ENCODE results near the gene HS3ST6.
"Not testable (repeated sequence)": the region's sequence is repeated elsewhere in the genome, so short reads cannot be mapped to it uniquely, and the experiment has no call there.

HS3ST6 gene

DNA sequence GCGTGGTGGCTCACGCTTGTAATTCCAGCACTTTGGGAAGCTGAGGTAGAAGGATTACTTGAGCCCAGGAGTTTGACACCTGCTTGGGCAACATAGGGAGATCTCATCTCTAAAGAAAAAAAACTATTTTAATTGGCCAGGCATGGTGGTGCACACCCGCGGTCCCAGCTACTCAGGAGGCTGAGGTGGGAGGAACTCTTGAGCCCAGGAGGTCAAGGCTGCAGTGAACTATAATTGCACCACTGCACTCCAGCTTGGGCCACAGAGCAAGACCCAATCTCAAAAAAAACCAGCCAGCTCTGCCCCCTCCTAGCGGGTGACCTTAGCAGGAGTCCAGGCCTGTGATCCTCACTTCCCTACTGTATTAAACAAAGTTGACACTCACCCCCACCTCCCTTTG is 5.9 kb upstream of the HS3ST6 start:
- DNase-seq: no peak

- peak; percentile 17 to 40 for DNase-seq
Observed at GRCh38 chr16:1923299-1924034, 5.3 kb upstream of the HS3ST6 start.

GRCh38 chr16:1922357-1922756 is 4.1 kb upstream of the HS3ST6 start:
- DNase-seq: no peak

GRCh38 chr16:1920727-1921171 is 2.5 kb upstream of the HS3ST6 start:
- DNase-seq: peak in 1 of 2 experiments; percentile 26

DNA sequence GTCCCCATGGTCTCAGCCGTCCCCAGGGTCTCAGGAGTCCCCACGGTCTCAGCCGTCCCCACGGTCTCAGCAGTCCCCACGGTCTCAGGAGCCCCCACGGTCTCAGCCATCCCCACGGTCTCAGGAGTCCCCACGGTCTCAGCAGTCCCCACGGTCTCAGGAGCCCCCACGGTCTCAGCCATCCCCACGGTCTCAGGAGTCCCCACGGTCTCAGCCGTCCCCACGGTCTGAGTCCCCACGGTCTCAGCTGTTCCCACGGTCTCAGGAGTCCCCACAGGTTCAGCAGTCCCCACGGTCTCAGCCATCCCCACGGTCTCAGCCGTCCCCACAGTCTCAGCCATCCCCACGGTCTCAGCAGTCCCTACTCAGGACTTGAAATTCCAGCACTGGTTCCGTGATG is 1.9 kb upstream of the HS3ST6 start:
- DNase-seq: not testable (repeated sequence)

DNA sequence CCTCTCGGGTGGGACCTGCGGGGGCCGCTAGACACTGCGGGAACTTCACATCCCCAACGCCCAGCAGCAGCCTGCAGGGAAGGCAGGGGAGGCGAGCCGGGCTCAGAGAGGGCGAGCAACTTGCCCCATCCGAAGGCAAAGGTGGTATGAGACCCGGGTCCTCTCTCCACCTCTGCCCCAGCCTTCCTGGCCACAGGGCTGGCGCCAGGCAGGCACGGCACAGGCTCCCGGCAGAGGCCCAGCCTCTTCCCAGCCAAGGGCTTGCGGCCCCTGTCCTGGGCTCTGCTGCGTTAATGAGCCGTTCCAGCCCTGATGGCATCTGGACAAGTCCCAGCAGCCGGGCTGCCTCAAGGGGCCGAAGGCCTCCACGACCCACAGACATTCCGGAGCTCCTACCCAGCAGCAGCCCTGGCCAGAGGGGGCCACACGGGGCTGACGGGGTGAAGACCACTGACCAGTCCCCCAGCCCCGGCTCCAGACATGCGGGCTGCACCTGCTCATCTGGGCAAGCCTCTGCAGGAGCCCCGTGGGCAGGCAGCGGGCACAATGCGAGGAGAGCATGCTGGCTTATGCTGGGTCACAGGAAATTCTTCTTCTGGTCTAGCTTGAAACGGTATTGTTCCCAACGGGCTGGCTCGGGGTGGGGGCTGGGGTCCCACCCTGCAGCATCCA is 1.2 kb upstream of the HS3ST6 start:
- DNase-seq: no peak

DNA sequence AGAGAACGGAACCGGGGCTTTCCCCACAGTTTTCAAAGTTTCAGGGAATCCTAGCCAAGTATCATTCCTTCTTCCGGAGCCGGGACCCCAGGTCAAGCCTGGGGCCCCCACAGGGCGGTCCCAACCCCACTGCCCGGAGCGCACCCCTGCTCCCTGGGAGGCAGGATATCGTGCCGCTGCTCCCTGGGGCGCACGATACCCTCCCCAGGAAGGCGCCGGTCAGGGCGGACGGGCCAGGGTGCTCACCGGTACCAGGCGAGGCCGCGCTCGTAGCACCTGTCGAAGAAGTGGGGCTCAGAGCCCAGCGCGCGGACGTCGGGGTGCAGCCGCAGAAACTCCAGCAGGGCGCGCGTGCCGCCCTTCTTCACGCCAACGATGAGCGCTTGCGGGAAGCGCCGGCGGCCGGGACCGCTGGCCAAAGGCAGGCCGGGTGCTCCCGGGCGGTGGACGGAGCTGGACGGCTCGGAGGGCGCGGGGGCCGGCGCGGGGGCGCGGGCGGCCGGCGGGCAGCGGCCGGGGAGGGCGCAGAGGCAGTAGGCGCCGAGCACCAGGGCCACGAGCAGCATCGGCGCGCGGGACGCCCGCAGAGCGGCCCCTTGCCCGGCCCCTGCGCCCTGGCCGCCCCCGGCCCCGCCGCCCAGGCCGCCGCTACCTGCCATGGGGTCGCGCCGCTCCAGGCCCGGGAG is 407 bp downstream of the HS3ST6 start:
- DNase-seq: no peak

DNA sequence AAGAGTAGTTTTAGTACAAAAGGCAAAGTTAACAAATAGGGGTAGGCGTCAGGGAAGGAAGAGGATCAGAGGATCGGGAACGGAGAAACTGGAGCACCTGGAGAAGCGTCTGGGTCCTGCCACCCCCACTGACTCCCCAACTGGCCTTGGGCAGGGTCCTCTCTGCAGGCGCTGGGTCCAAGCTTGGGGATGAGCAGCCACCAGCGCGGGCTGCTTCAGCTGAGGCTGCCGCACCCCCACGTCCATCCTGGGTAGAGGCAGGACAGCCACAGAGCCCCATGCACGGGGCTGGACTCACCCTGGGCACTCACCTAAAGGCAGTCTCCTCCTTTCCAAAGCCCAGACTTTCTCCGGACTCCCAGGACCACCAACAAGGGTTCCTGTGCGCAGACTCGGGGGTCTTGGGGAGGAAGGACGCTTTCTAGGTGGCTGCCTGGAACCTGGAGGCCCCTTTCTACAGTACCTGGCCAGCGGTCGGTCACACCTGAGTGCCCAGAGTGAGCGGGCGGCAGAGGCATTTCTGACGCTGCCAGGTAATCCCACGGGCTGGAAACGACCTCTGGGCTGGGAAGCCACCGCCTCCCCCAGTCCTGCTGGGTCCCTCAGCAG is 1.1 kb downstream of the HS3ST6 start:
- no peak for DNase-seq

DNA sequence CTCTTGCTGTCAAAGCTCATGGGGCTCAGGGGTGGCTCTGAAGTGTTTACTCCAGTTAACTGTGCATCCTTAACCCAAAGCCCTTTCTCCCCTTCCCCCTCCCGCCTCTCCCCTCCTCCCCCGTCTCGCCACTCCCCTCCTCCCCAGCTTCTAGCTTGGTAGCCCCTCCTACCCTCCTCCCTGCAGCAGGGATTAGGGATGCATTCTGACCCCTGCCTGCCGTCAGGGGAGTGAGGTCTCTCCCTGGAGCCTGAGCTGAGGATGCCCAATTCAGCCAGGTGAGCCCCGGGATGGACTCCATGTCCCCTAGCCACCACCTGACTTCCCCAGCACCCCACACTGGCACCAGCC is 1.6 kb downstream of the HS3ST6 start:
- no peak for DNase-seq

- DNase-seq: no peak
Observed at GRCh38 chr16:1915732-1916639, 2.2 kb downstream of the HS3ST6 start.

GRCh38 chr16:1914988-1915387 is 3.2 kb downstream of the HS3ST6 start:
- DNase-seq: no peak

- DNase-seq: no peak
Observed at GRCh38 chr16:1914084-1914608, 4.1 kb downstream of the HS3ST6 start.

- no peak for DNase-seq
Observed at GRCh38 chr16:1913327-1914083, 4.7 kb downstream of the HS3ST6 start.

- DNase-seq: no peak
Observed at GRCh38 chr16:1912215-1912543, 6.0 kb downstream of the HS3ST6 start.

DNA sequence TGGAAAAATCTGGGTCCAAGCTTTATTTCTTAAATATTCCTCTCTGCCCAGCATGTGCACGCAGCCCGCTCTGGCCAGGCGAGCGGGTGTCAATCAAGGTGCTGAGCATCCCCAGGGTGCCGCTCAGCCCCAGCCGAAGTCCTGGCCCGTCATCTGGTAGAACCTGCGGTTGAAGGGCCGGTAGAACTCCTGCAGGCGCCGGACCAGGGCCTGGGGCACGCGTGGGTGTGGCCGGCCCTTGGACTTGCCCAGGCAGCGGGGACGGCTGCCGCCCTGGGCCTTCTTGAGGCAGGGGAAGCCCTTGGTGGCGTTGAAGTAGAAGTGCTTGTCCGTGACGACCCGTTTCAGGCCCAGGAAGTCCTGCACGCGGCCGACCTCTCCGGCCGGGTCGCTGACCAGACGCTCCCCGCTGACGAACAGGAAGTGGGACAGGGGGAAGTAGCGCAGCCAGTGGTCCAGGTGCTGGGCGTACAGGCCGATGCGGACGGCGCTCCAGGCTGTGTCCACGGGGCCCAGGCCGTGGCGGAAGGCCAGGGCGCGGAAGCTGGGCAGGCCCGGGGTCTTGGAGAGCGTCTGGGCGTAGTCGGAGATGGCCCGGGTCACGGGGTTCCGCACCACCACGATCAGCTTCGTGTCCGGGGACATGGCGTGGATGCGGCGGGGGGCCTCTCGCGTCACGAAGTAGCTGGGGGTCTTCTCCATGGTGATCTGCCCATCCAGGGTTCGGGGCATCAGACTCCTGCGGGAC is 6.6 kb downstream of the HS3ST6 start:
- no peak for DNase-seq

DNA sequence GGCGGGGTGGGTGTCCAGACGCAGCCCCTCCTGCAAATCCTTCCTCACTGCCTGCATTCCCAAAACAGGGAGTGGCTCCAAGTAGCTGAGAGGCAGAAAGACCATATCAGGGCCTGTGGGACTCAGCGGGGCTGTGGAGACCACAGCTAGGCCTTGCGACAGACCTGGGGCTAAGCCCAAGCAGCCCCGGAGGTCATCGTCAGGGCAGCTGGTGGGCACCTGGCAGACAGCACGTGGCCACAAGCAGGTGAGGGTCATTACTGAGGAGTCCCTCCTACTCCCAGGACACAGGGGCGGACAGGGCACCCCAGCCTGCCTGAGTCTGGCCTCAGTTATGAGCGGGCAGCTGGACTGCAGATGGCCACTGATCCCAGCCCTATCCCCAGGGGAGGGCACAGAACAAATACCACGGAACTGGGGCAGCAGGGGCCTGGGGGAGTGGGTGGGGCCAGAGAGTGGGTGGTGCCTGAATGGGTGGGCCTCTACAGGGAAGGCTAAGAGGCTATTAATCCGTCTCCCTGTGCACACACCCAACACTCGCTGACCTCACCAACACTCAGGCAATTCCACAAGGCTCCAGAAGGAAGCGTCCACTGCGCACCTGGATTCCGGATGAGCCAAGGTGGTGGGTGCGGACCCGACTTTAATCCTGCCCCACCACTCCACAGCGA is 8.5 kb downstream of the HS3ST6 start:
- no peak for DNase-seq

DNA sequence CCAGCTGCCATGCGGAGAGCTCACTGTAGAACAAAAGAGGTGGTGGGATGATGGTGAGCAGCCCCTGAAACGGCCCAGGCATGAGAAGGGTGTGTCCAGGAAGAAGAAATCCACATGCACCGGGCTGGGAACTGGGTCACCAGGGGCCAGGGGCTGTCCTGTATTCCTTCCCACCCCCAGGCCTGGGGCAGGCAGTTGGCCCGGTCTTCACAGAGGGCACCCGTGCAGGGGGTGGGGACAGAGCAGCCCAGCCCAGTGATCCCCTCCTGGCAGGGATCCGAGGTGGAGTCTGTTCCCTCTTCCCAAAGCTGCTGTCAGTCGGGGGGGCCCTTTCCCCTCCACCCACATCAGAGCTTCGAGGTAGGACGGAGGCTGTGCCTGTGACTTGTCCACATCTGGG is 9.2 kb downstream of the HS3ST6 start:
- no peak for DNase-seq

DNA sequence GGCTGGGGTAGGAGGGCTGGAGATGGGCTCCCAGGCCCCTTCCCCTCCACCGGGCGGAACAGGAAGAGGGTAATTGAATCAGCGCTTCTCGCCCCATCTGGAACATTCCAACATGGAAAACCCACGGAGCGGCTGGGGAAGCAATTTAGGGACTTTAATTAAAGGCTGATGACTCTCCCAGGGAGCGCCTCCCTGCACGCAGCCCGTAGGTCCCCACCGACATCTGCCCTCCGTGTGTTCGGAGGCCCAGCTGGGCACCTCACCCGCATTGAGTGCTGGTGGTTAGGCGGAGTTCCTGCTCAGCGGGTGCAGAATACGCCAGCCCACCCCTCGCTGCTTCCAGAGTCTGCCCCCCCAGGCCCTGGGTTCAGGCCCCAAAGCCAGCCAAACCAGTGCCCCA is 10.0 kb downstream of the HS3ST6 start:
- DNase-seq: no peak

GRCh38 chr16:1907226-1907860 is 10.9 kb downstream of the HS3ST6 start:
- no peak for DNase-seq

DNA sequence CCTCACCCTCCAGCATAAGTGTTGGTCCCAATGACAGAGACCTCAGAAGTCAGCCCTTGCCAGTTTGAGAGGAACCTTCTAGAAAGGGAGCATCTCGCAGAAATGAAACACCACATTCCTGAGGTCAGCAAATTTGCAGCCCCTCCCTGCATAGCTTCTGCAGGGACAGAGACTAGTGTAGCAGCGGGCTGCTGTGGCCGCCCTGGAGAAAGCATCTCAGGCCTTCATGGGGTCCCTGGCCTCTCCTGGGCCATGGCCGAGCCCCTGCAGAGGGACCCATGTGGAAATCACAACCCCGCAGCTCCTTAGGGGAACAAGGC is 11.4 kb downstream of the HS3ST6 start:
- DNase-seq: no peak
